ENCODE data around the gene OR2V1. TPM values are rescaled to one million over a fixed set of nuclear protein-coding genes. Genes with fewer than 3 reads are reported as not detected.

Gene OR2V1
- total and polyA plus RNA-seq, 2 of the 13 experiments (the other 11 are each of a cell fraction or from before 2014, with no cell fraction given) = not detected

DNA sequence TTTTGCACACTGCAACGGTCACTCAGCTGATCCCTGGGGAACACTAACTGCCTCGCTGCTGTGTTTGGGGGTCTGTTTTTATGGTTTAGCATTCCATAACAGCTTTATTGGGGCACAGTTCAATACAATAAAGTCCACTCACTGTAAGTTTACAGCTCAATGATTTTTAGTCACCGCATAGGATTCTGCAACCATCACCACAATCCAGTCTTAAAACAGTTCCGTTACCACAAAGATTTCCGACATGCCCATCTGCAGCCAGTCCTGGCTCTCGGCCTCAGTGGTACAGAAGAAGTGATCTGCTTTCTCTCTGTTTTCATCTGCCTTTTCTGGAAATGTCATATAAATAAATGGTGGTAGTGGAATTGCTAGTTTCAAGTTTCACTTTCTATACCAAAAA, 40.0 kb upstream of the OR2V1 start (continued):
- TF ChIP-seq, protein P1, sequence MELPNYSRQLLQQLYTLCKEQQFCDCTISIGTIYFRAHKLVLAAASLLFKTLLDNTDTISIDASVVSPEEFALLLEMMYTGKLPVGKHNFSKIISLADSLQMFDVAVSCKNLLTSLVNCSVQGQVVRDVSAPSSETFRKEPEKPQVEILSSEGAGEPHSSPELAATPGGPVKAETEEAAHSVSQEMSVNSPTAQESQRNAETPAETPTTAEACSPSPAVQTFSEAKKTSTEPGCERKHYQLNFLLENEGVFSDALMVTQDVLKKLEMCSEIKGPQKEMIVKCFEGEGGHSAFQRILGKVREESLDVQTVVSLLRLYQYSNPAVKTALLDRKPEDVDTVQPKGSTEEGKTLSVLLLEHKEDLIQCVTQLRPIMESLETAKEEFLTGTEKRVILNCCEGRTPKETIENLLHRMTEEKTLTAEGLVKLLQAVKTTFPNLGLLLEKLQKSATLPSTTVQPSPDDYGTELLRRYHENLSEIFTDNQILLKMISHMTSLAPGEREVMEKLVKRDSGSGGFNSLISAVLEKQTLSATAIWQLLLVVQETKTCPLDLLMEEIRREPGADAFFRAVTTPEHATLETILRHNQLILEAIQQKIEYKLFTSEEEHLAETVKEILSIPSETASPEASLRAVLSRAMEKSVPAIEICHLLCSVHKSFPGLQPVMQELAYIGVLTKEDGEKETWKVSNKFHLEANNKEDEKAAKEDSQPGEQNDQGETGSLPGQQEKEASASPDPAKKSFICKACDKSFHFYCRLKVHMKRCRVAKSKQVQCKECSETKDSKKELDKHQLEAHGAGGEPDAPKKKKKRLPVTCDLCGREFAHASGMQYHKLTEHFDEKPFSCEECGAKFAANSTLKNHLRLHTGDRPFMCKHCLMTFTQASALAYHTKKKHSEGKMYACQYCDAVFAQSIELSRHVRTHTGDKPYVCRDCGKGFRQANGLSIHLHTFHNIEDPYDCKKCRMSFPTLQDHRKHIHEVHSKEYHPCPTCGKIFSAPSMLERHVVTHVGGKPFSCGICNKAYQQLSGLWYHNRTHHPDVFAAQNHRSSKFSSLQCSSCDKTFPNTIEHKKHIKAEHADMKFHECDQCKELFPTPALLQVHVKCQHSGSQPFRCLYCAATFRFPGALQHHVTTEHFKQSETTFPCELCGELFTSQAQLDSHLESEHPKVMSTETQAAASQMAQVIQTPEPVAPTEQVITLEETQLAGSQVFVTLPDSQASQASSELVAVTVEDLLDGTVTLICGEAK (IDR thresholded peaks at IDR 0.05) = no peak
- TF ChIP-seq, protein P1 (CRISPR knock-in tag; IDR thresholded peaks at IDR 0.05) = no peak
- TF ChIP-seq ZNF839 (CRISPR knock-in tag; IDR thresholded peaks at IDR 0.05; ENCODE audit: borderline replicate concordance) = no peak
- no peak for TF ChIP-seq RORA (CRISPR knock-in tag; IDR thresholded peaks at IDR 0.05)
- TF ChIP-seq, protein P2, sequence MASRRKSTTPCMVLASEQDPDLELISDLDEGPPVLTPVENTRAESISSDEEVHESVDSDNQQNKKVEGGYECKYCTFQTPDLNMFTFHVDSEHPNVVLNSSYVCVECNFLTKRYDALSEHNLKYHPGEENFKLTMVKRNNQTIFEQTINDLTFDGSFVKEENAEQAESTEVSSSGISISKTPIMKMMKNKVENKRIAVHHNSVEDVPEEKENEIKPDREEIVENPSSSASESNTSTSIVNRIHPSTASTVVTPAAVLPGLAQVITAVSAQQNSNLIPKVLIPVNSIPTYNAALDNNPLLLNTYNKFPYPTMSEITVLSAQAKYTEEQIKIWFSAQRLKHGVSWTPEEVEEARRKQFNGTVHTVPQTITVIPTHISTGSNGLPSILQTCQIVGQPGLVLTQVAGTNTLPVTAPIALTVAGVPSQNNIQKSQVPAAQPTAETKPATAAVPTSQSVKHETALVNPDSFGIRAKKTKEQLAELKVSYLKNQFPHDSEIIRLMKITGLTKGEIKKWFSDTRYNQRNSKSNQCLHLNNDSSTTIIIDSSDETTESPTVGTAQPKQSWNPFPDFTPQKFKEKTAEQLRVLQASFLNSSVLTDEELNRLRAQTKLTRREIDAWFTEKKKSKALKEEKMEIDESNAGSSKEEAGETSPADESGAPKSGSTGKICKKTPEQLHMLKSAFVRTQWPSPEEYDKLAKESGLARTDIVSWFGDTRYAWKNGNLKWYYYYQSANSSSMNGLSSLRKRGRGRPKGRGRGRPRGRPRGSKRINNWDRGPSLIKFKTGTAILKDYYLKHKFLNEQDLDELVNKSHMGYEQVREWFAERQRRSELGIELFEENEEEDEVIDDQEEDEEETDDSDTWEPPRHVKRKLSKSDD (CRISPR knock-in tag; IDR thresholded peaks at IDR 0.05; ENCODE audit: low read depth) = no peak
- TF ChIP-seq NONO (IDR thresholded peaks at IDR 0.05) = no peak
- TF ChIP-seq NONO (CRISPR knock-in tag; conservative IDR thresholded peaks at IDR 0.05) = no peak
- no peak for TF ChIP-seq ZFP36 (IDR thresholded peaks at IDR 0.05; ENCODE audit: borderline replicate concordance, low read depth, low read length, partially characterized antibody)
- TF ChIP-seq ZFP41 (CRISPR knock-in tag; IDR thresholded peaks at IDR 0.05; ENCODE audit: borderline replicate concordance) = no peak
- TF ChIP-seq RBAK (CRISPR knock-in tag; IDR thresholded peaks at IDR 0.05) = no peak
- TF ChIP-seq, protein P3, sequence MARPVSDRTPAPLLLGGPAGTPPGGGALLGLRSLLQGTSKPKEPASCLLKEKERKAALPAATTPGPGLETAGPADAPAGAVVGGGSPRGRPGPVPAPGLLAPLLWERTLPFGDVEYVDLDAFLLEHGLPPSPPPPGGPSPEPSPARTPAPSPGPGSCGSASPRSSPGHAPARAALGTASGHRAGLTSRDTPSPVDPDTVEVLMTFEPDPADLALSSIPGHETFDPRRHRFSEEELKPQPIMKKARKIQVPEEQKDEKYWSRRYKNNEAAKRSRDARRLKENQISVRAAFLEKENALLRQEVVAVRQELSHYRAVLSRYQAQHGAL (CRISPR knock-in tag; IDR thresholded peaks at IDR 0.05; ENCODE audit: not compliant biosample characterization) = no peak
- TF ChIP-seq, protein P4, sequence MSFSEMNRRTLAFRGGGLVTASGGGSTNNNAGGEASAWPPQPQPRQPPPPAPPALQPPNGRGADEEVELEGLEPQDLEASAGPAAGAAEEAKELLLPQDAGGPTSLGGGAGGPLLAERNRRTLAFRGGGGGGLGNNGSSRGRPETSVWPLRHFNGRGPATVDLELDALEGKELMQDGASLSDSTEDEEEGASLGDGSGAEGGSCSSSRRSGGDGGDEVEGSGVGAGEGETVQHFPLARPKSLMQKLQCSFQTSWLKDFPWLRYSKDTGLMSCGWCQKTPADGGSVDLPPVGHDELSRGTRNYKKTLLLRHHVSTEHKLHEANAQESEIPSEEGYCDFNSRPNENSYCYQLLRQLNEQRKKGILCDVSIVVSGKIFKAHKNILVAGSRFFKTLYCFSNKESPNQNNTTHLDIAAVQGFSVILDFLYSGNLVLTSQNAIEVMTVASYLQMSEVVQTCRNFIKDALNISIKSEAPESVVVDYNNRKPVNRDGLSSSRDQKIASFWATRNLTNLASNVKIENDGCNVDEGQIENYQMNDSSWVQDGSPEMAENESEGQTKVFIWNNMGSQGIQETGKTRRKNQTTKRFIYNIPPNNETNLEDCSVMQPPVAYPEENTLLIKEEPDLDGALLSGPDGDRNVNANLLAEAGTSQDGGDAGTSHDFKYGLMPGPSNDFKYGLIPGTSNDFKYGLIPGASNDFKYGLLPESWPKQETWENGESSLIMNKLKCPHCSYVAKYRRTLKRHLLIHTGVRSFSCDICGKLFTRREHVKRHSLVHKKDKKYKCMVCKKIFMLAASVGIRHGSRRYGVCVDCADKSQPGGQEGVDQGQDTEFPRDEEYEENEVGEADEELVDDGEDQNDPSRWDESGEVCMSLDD (CRISPR knock-in tag; IDR thresholded peaks at IDR 0.05; ENCODE audit: borderline replicate concordance) = no peak
- TF ChIP-seq ZNF615 (CRISPR knock-in tag; IDR thresholded peaks at IDR 0.05; ENCODE audit: borderline replicate concordance) = no peak
- TF ChIP-seq TCF12 (IDR thresholded peaks at IDR 0.05) = no peak
- no peak for TF ChIP-seq TCF12 (CRISPR knock-in tag; IDR thresholded peaks at IDR 0.05)
